ENCODE results near the gene OR8D1.

OR8D1 gene

GRCh38 chr11:124313849-124314248, at the start of gene OR8D1:
TSS of gene OR8D1 (minus strand) at chr11:124313949. CDS start at chr11:124310766, 3,183 bp downstream.
- DNase-seq: no peak

GRCh38 chr11:124359566-124359965, 45.8 kb upstream of the OR8D1 start:
- DNase-seq: no peak

- no peak for DNase-seq
These were observed 32.7 kb upstream of the OR8D1 start for GRCh38 chr11:124346311-124346955.

- DNase-seq: no peak
These were observed 30.6 kb upstream of the OR8D1 start for GRCh38 chr11:124344346-124344745.

GRCh38 chr11:124340142-124340447, 26.3 kb upstream of the OR8D1 start:
- no peak for DNase-seq

- no peak for DNase-seq
These were observed 25.8 kb upstream of the OR8D1 start for GRCh38 chr11:124339396-124340141.

GRCh38 chr11:124331873-124332272, 18.1 kb upstream of the OR8D1 start:
- DNase-seq: no peak

- DNase-seq: no peak
These were observed 16.2 kb upstream of the OR8D1 start for GRCh38 chr11:124329787-124330478.

- no peak for DNase-seq
These were observed 14.0 kb upstream of the OR8D1 start for GRCh38 chr11:124327775-124328174.

GRCh38 chr11:124322356-124322755, 8.6 kb upstream of the OR8D1 start:
- no peak for DNase-seq

GRCh38 chr11:124320097-124320496, 6.3 kb upstream of the OR8D1 start, which contains the start of gene OR8D2:
TSS of gene OR8D2 (minus strand) at chr11:124320197. CDS start at chr11:124320197, 0 bp downstream.
- no peak for DNase-seq

GRCh38 chr11:124315052-124315451, 1.3 kb upstream of the OR8D1 start:
- no peak for DNase-seq

- DNase-seq: no peak
These were observed 618 bp downstream of the OR8D1 start for GRCh38 chr11:124313131-124313530.

GRCh38 chr11:124311670-124312069, 2.1 kb downstream of the OR8D1 start:
- no peak for DNase-seq

- DNase-seq: no peak
These were observed 2.5 kb downstream of the OR8D1 start for GRCh38 chr11:124311269-124311668.

- no peak for DNase-seq
These were observed 3.0 kb downstream of the OR8D1 start for GRCh38 chr11:124310721-124311120.

GRCh38 chr11:124307093-124307492, 6.7 kb downstream of the OR8D1 start:
- no peak for DNase-seq

GRCh38 chr11:124302347-124303125, 11.2 kb downstream of the OR8D1 start:
- DNase-seq: no peak

- DNase-seq: no peak
These were observed 12.2 kb downstream of the OR8D1 start for GRCh38 chr11:124301548-124301947.

GRCh38 chr11:124297921-124298320, 15.8 kb downstream of the OR8D1 start:
- DNase-seq: no peak

GRCh38 chr11:124296016-124296415, 17.7 kb downstream of the OR8D1 start:
- DNase-seq: no peak

GRCh38 chr11:124294687-124295086, 19.1 kb downstream of the OR8D1 start:
- DNase-seq: no peak

Data from amniotic stem cell (primary cell).